GM18517 (cell line): Measurements from ENCODE around the gene PAX5.

Experiments
- ATAC-seq: cut with Tn5 transposase; IDR thresholded peaks from one replicate; pipeline ENCODE4 v1.9.1; 2021; ENCODE audit warnings: mild to moderate bottlenecking, moderate library complexity; ENCODE audit not compliant: unreplicated experiment

The PAX5 gene

GRCh38 chr9:36905101-36906066 lies 128.7 kb downstream of the PAX5 start:
- no peak for ATAC-seq

- no peak for ATAC-seq
Measured at GRCh38 chr9:36903541-36904435, 130.3 kb downstream of the PAX5 start.

GRCh38 chr9:36902861-36903524 lies 131.1 kb downstream of the PAX5 start:
- no peak for ATAC-seq

- no peak for ATAC-seq
Measured at GRCh38 chr9:36902080-36902716, 131.9 kb downstream of the PAX5 start.

GRCh38 chr9:36901528-36901927 lies 132.5 kb downstream of the PAX5 start:
- no peak for ATAC-seq

GRCh38 chr9:36900856-36901220 lies 133.2 kb downstream of the PAX5 start:
- ATAC-seq = no peak

- ATAC-seq = no peak
Measured at GRCh38 chr9:36900136-36900855, 133.8 kb downstream of the PAX5 start.

GRCh38 chr9:36899406-36899805 lies 134.7 kb downstream of the PAX5 start:
- no peak for ATAC-seq

GRCh38 chr9:36898431-36899020 lies 135.5 kb downstream of the PAX5 start:
- no peak for ATAC-seq

GRCh38 chr9:36897478-36897877 lies 136.6 kb downstream of the PAX5 start:
- no peak for ATAC-seq

- no peak for ATAC-seq
Measured at GRCh38 chr9:36897019-36897418, 137.0 kb downstream of the PAX5 start.

GRCh38 chr9:36896296-36896695 lies 137.8 kb downstream of the PAX5 start:
- ATAC-seq = no peak

- no peak for ATAC-seq
Measured at GRCh38 chr9:36895744-36896260, 138.3 kb downstream of the PAX5 start.

- no peak for ATAC-seq
Measured at GRCh38 chr9:36894695-36895310, 139.3 kb downstream of the PAX5 start.

GRCh38 chr9:36893911-36894310 lies 140.2 kb downstream of the PAX5 start:
- no peak for ATAC-seq

- ATAC-seq = no peak
Measured at GRCh38 chr9:36893184-36893583, 140.9 kb downstream of the PAX5 start.

- ATAC-seq = no peak
Measured at GRCh38 chr9:36892279-36892678, 141.8 kb downstream of the PAX5 start.

GRCh38 chr9:36891341-36891811 lies 142.7 kb downstream of the PAX5 start:
- ATAC-seq = no peak

GRCh38 chr9:36889844-36890243 lies 144.2 kb downstream of the PAX5 start:
- no peak for ATAC-seq
